Effector memory CD8-positive, alpha-beta T cell (primary cell): ENCODE results near the gene ZBTB20.

Experiments
- ATAC-seq: fragments of 150-1000 bp; cut with Tn5 transposase; replicated peaks from 2 replicates; pipeline ENCODE4 v1.10.0; 2021; ENCODE audit warnings: mild to moderate bottlenecking, moderate library complexity
- DNase-seq, 3 experiments: peaks; one replicate each; pipeline ENCODE4 v3.0.0; 2021
- H3K27ac Mint-ChIP-seq, 2 donors: one replicate each; pipeline ENCODE4 v1.8.0; 2022; ENCODE audit warnings: mild to moderate bottlenecking in 2 of 2, mixed read lengths in 2 of 2, moderate library complexity in 2 of 2
- H3K27me3 Mint-ChIP-seq, 2 donors: one replicate each; pipeline ENCODE4 v1.8.0; 2022; ENCODE audit warnings: mixed read lengths in 2 of 2
- H3K36me3 Mint-ChIP-seq: one replicate; pipeline ENCODE4 v1.8.0; 2022; ENCODE audit warnings: mild to moderate bottlenecking, moderate library complexity, mixed read lengths; ENCODE audit not compliant: insufficient read depth
- H3K4me1 Mint-ChIP-seq, 2 donors: one replicate each; pipeline ENCODE4 v1.8.0; 2022; ENCODE audit warnings: low read depth in 2 of 2, mixed read lengths in 2 of 2
- H3K4me3 Mint-ChIP-seq, 2 donors: one replicate each; pipeline ENCODE4 v1.8.0; 2022; ENCODE audit warnings: mild to moderate bottlenecking in 2 of 2, mixed read lengths in 2 of 2, moderate library complexity in 2 of 2
- H3K9me3 Mint-ChIP-seq, 2 donors: one replicate each; pipeline ENCODE4 v1.8.0; 2022; ENCODE audit warnings: mixed read lengths in 2 of 2

ZBTB20 gene

GRCh38 chr3:114364806-114365654 is 782.1 kb downstream of the ZBTB20 start:
- peaks cover 5% of the 10 kb centered on the region for H3K36me3 Mint-ChIP-seq
- peak overlapping the region in 1 of 2 donors; percentile 13 for H3K27ac Mint-ChIP-seq
- DNase-seq (no peak), ATAC-seq (no peak)
- no peaks in the 10 kb centered on the region for H3K27me3 Mint-ChIP-seq
- no peak overlapping the region for H3K4me3 Mint-ChIP-seq
- no peaks in the 10 kb centered on the region for H3K9me3 Mint-ChIP-seq
- peaks cover 0 to 9% of the 10 kb centered on the region in 2 donors for H3K4me1 Mint-ChIP-seq

- no peaks in the 10 kb centered on the region for H3K27me3 Mint-ChIP-seq
- peaks cover 5% of the 10 kb centered on the region for H3K36me3 Mint-ChIP-seq
- ATAC-seq (no peak), DNase-seq (no peak)
- H3K4me1 Mint-ChIP-seq, result peaks cover 0 to 9% of the 10 kb centered on the region in 2 donors
- no peaks in the 10 kb centered on the region for H3K9me3 Mint-ChIP-seq
- H3K4me3 Mint-ChIP-seq, result no peak overlapping the region
- H3K27ac Mint-ChIP-seq, result peak overlapping the region in 1 of 2 donors; percentile 56
Observed at GRCh38 chr3:114363554-114364202, 783.4 kb downstream of the ZBTB20 start.

- H3K4me1 Mint-ChIP-seq, result peaks cover 0 to 9% of the 10 kb centered on the region in 2 donors
- ATAC-seq, result peak; percentile 35
- no peak overlapping the region for H3K4me3 Mint-ChIP-seq
- no peak for DNase-seq
- H3K36me3 Mint-ChIP-seq, result peaks cover 5% of the 10 kb centered on the region
- no peaks in the 10 kb centered on the region for H3K9me3 Mint-ChIP-seq
- no peaks in the 10 kb centered on the region for H3K27me3 Mint-ChIP-seq
- peak overlapping the region in 1 of 2 donors; percentile 56 for H3K27ac Mint-ChIP-seq
Observed at GRCh38 chr3:114362815-114363214, 784.3 kb downstream of the ZBTB20 start.

GRCh38 chr3:114361391-114361790 is 785.7 kb downstream of the ZBTB20 start:
- no peaks in the 10 kb centered on the region for H3K9me3 Mint-ChIP-seq
- H3K27ac Mint-ChIP-seq, result peak overlapping the region in 1 of 2 donors; percentile 80
- no peaks in the 10 kb centered on the region for H3K27me3 Mint-ChIP-seq
- ATAC-seq (no peak), DNase-seq (no peak)
- no peak overlapping the region for H3K4me3 Mint-ChIP-seq
- peaks cover 0 to 9% of the 10 kb centered on the region in 2 donors for H3K4me1 Mint-ChIP-seq
- no peaks in the 10 kb centered on the region for H3K36me3 Mint-ChIP-seq

GRCh38 chr3:114356525-114356924 is 790.6 kb downstream of the ZBTB20 start:
- no peaks in the 10 kb centered on the region for H3K4me1 Mint-ChIP-seq
- no peak overlapping the region for H3K4me3 Mint-ChIP-seq
- peak overlapping the region in 1 of 2 donors; percentile 53 for H3K27ac Mint-ChIP-seq
- no peaks in the 10 kb centered on the region for H3K36me3 Mint-ChIP-seq
- H3K27me3 Mint-ChIP-seq, result no peaks in the 10 kb centered on the region
- no peaks in the 10 kb centered on the region for H3K9me3 Mint-ChIP-seq
- no peak for DNase-seq
- ATAC-seq, result no peak

- no peak overlapping the region for H3K27ac Mint-ChIP-seq
- no peak for DNase-seq
- H3K27me3 Mint-ChIP-seq, result no peaks in the 10 kb centered on the region
- H3K36me3 Mint-ChIP-seq, result no peaks in the 10 kb centered on the region
- no peak overlapping the region for H3K4me3 Mint-ChIP-seq
- H3K4me1 Mint-ChIP-seq, result no peaks in the 10 kb centered on the region
- no peak for ATAC-seq
- no peaks in the 10 kb centered on the region for H3K9me3 Mint-ChIP-seq
Observed at GRCh38 chr3:114356066-114356465, 791.0 kb downstream of the ZBTB20 start.

GRCh38 chr3:114355653-114356052 is 791.4 kb downstream of the ZBTB20 start:
- Mint-ChIP-seq H3K4me1 (no peaks in the 10 kb centered on the region), H3K27me3 (no peaks in the 10 kb centered on the region), H3K4me3 (no peak overlapping the region), H3K27ac (no peak overlapping the region), H3K9me3 (no peaks in the 10 kb centered on the region), H3K36me3 (peaks cover 4% of the 10 kb centered on the region)
- no peak for DNase-seq
- no peak for ATAC-seq

- peaks cover 0 to 4% of the 10 kb centered on the region in 2 donors for H3K4me1 Mint-ChIP-seq
- H3K4me3 Mint-ChIP-seq, result no peak overlapping the region
- H3K9me3 Mint-ChIP-seq, result no peaks in the 10 kb centered on the region
- ATAC-seq, result no peak
- H3K36me3 Mint-ChIP-seq, result peaks cover 15% of the 10 kb centered on the region
- H3K27ac Mint-ChIP-seq, result no peak overlapping the region
- no peaks in the 10 kb centered on the region for H3K27me3 Mint-ChIP-seq
- no peak for DNase-seq
Observed at GRCh38 chr3:114351822-114352145, 795.3 kb downstream of the ZBTB20 start.

GRCh38 chr3:114351123-114351821 is 795.8 kb downstream of the ZBTB20 start:
- Mint-ChIP-seq H3K27ac (no peak overlapping the region), H3K27me3 (no peaks in the 10 kb centered on the region), H3K4me3 (no peak overlapping the region), H3K9me3 (no peaks in the 10 kb centered on the region), H3K4me1 (peaks cover 0 to 10% of the 10 kb centered on the region in 2 donors), H3K36me3 (peaks cover 15% of the 10 kb centered on the region)
- no peak for ATAC-seq
- no peak for DNase-seq

GRCh38 chr3:114350690-114351089 is 796.4 kb downstream of the ZBTB20 start:
- Mint-ChIP-seq H3K4me1 (peaks cover 2 to 15% of the 10 kb centered on the region in 2 donors), H3K27me3 (no peaks in the 10 kb centered on the region), H3K27ac (no peak overlapping the region), H3K9me3 (no peaks in the 10 kb centered on the region), H3K36me3 (peaks cover 15% of the 10 kb centered on the region), H3K4me3 (no peak overlapping the region)
- DNase-seq (no peak), ATAC-seq (no peak)

- H3K4me1 Mint-ChIP-seq, result peaks cover 2 to 18% of the 10 kb centered on the region in 2 donors
- ATAC-seq (no peak), DNase-seq (no peak)
- no peak overlapping the region for H3K27ac Mint-ChIP-seq
- no peaks in the 10 kb centered on the region for H3K27me3 Mint-ChIP-seq
- no peaks in the 10 kb centered on the region for H3K9me3 Mint-ChIP-seq
- H3K36me3 Mint-ChIP-seq, result peaks cover 15% of the 10 kb centered on the region
- no peak overlapping the region for H3K4me3 Mint-ChIP-seq
Observed at GRCh38 chr3:114350271-114350670, 796.8 kb downstream of the ZBTB20 start.

- Mint-ChIP-seq H3K36me3 (peaks cover 13% of the 10 kb centered on the region), H3K4me3 (peak overlapping the region in 1 of 2 donors; percentile 31), H3K27me3 (no peaks in the 10 kb centered on the region), H3K4me1 (peaks cover 6 to 27% of the 10 kb centered on the region in 2 donors), H3K9me3 (no peaks in the 10 kb centered on the region), H3K27ac (peak overlapping the region in 1 of 2 donors; percentile 93)
- ATAC-seq (no peak), DNase-seq (no peak)
Observed at GRCh38 chr3:114344492-114344891, 802.6 kb downstream of the ZBTB20 start.

- peaks cover 16 to 48% of the 10 kb centered on the region in 2 donors for H3K4me1 Mint-ChIP-seq
- H3K27ac Mint-ChIP-seq, result peak overlapping the region; percentile 81 to 86
- peak overlapping the region; percentile 48 to 73 for H3K4me3 Mint-ChIP-seq
- H3K36me3 Mint-ChIP-seq, result peaks cover 8% of the 10 kb centered on the region
- H3K9me3 Mint-ChIP-seq, result peaks cover 0 to 2% of the 10 kb centered on the region in 2 donors
- DNase-seq (peak in 1 of 3 experiments; percentile 24), ATAC-seq (peak; percentile 59)
- H3K27me3 Mint-ChIP-seq, result no peaks in the 10 kb centered on the region
Observed at GRCh38 chr3:114338651-114339357, 808.3 kb downstream of the ZBTB20 start.
